Hepatocyte (in vitro differentiated cells): ENCODE data around the gene DOCK8.

Experiments
- CTCF ChIP-seq: fragments of 200-600 bp; sonication (generic); IDR thresholded peaks from 2 replicates; pipeline ENCODE4 v1.5.1; 2016; ENCODE audit warnings: antibody characterized with exemption, mild to moderate bottlenecking; ENCODE audit not compliant: poor library complexity
- EZH2 ChIP-seq: fragments of 200-600 bp; sonication (generic); IDR thresholded peaks from 2 replicates; pipeline ENCODE4 v1.6.1; 2016; ENCODE audit warnings: antibody characterized with exemption, mild to moderate bottlenecking, borderline replicate concordance

GRCh38 chr9:335373-335772 lies 120.7 kb downstream of the DOCK8 start:
- TF ChIP-seq CTCF = no peak
- TF ChIP-seq EZH2 = no peak
